Measurements from ENCODE around the gene TSPAN2.

DNA sequence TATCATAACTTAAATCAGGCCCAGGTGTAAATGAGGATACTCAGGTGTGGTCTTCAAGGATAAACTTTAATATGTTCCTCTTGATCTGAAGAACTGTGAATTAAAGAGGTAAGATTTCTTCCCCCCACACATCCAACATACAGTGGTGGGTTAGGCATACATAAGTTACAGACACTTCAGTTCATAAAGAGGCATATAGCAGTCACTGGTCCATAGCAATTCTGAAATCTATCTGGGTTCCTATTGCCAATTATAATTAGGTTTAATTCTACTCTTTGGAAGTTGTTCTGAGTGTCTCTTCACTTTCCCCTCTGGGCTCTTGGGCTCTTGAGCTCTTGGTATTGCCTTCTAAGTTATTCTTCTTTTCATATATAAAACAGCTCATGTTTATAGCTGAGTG, 32.5 kb upstream of the TSPAN2 start:
- TF ChIP-seq, protein P1, sequence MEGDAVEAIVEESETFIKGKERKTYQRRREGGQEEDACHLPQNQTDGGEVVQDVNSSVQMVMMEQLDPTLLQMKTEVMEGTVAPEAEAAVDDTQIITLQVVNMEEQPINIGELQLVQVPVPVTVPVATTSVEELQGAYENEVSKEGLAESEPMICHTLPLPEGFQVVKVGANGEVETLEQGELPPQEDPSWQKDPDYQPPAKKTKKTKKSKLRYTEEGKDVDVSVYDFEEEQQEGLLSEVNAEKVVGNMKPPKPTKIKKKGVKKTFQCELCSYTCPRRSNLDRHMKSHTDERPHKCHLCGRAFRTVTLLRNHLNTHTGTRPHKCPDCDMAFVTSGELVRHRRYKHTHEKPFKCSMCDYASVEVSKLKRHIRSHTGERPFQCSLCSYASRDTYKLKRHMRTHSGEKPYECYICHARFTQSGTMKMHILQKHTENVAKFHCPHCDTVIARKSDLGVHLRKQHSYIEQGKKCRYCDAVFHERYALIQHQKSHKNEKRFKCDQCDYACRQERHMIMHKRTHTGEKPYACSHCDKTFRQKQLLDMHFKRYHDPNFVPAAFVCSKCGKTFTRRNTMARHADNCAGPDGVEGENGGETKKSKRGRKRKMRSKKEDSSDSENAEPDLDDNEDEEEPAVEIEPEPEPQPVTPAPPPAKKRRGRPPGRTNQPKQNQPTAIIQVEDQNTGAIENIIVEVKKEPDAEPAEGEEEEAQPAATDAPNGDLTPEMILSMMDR (IDR thresholded peaks at IDR 0.05 in 8 of 11, conservative IDR thresholded peaks at IDR 0.05 in 3 of 11) = no peak
- TF ChIP-seq POLR2A (IDR thresholded peaks at IDR 0.05) (no peak), POLR2AphosphoS5 (IDR thresholded peaks at IDR 0.05) (no peak)
